Activated CD4-positive, alpha-beta T cell treated with anti-CD3 and anti-CD28 coated beads for 48 hours (primary cell): ENCODE measurements around the gene CPA2.

Experiments
- DNase-seq: peaks from one replicate; pipeline ENCODE4 v3.0.0-alpha.2; 2020

Gene CPA2

DNA sequence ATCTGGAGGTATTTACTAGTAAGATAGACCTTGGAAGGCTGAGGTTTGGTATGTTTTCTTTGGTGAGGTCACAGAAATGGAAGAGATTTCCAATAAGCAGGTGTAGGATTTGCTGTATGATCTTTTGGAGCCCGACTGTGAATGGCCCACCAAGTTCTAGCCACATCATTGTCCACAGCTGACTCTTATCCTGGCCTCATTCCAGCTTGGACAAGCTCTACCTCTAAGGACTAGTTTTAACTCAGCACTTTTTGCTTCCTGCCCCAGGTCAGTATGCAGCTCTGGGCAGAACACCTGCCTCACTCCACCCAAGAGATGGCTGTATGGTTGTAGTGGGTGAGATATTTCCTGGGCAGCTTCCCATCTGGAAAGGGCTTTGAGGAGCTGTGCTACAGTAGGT is 20.2 kb downstream of the CPA2 start:
- DNase-seq, result no peak

- DNase-seq, result no peak
These were observed 21.5 kb downstream of the CPA2 start for GRCh38 chr7:130288168-130288567.

DNA sequence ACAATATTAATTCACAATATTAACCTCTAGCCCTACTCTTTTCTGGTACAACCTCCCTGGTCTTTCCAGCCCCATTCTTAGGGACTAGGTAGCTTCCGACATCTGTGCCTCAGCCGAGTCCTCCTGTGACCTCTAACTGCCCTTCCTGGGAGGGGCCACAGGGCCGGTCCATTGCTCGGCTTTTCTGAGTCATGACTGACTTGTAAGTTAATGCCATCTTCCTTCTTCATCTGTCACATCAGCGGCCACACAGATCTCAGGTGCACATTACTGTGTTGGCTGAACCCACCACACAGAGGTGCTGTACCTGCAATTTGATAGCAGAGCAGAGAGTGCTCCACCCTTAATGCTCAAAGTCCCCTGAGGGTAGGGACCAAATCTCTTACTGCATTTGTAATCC is 22.2 kb downstream of the CPA2 start:
- DNase-seq, result no peak

- DNase-seq, result no peak
These were observed 22.8 kb downstream of the CPA2 start for GRCh38 chr7:130289478-130289877.

DNA sequence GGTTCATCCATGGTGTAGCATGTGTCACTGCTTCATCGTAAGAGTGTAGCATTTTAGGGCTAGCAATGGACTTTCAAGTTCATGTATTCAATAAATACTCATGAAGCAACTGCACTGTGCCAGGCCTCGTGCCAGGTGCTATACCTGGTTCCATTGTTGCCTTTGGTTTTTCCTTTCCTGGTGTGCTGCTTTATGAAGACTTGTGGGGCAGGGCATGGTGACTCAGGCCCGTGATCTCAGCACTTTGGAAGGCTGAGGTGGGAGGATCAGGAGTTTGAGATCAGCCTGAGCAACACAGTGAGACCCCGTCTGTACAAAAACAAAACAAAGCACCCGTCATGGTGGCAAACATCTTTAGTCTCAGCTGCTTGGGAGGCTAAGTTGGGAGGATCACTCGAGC is 24.1 kb downstream of the CPA2 start:
- DNase-seq, result no peak

DNA sequence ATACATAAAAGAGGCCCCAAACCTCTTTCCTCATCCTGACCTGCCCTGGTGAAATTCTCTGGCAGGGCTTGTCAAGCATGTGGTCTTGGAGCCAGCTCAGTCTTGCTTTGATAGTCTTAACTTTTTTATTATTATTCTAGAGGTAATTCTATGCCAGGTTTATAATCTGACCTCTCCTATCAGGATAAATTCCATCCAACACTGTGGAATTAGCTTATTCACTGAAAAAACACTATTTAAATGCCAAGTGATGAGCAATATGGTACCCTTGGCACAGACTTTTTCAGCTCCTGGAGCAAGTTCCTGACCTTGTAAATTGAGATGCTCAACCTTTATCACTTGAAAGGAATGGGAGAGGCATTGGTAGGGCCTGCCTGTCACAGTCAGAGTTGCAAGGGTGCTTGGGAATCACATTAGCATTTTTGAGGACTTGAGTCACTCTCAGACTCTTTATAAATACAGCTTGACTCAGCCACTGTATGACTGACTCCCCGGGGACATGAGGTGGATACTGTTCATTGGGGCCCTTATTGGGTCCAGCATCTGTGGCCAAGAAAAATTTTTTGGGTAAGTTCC is 26.1 kb downstream of the CPA2 start, which contains the start of gene CPA4:
CPA4 (plus strand) TSS at position 480 of the 576 bp plus-strand sequence; CDS start at position 500, 20 bp downstream.
- DNase-seq, result no peak

- no peak for DNase-seq
These were observed 26.9 kb downstream of the CPA2 start for GRCh38 chr7:130293521-130293920.

- DNase-seq, result no peak
These were observed 27.7 kb downstream of the CPA2 start for GRCh38 chr7:130294314-130294713.

GRCh38 chr7:130296221-130296951 is 29.7 kb downstream of the CPA2 start:
- DNase-seq, result no peak

GRCh38 chr7:130297628-130298543 is 31.2 kb downstream of the CPA2 start:
- DNase-seq, result no peak

- no peak for DNase-seq
These were observed 32.1 kb downstream of the CPA2 start for GRCh38 chr7:130298544-130299326.

- DNase-seq, result no peak
These were observed 33.2 kb downstream of the CPA2 start for GRCh38 chr7:130299866-130300265.

DNA sequence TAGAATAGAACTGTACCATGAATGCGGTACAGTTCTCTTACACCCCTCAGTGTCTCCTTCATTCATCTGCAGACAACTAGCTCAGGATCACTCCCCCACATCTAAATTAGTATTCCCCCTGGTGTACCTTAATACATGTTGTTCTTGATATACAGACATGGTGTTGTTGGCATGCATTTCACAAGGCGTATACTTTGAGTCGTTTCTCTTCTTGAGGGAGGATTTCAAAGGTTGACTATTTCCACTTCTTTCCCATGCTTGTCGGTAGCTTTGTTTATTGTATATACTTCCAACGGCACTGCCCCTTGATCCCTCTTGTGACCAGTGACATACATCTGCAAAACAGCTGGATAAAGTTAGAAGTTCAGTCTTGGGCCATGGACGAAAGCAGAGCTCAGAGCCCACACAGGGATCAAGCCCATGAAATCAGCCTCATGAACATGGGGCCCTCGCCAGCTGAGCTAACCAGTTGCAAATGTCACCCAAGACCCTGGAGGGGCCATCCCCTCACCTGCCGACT is 34.9 kb downstream of the CPA2 start:
- no peak for DNase-seq

- DNase-seq, result no peak
These were observed 36.0 kb downstream of the CPA2 start for GRCh38 chr7:130302649-130303048.

- DNase-seq, result no peak
These were observed 36.5 kb downstream of the CPA2 start for GRCh38 chr7:130303127-130303526.

DNA sequence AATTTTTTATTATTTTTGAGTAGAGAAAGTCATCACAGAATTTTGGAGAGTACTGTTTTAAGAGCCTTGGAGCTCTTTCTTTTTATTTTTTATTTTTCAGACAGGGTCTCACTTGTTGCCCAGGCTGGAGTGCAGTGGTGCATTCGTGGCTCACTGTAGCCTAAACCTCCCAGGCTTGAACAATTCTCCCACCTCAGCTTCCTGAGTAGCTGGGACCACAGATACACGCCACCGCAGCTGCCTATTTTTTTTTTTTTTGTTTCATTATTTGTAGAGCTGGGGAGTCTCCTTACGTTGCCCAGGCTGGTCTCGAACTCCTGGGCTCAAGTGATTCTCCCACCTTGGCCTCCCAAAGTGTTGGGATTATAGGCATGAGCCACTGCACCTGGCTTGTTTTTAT is 36.9 kb downstream of the CPA2 start:
- no peak for DNase-seq

GRCh38 chr7:130303982-130304381 is 37.3 kb downstream of the CPA2 start:
- no peak for DNase-seq

DNA sequence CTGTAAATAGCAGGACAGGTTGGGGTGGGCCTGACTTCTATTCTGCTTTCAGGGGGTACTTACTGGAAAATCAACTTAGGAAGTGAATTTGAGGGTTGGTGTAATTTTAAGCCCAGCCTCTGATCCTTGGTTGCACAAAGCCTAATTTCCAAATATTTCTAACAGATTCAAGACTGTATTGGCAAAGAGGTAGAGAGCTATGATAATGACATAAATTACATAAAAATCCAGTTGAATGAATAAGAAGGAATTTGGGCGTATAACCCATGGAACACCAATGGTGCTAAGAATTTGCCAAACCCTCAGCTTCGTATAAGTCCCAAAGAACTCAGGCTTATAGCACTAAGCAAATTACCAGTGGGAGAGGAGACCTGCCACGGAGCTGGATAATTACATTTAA is 38.2 kb downstream of the CPA2 start:
- no peak for DNase-seq

- no peak for DNase-seq
These were observed 38.9 kb downstream of the CPA2 start for GRCh38 chr7:130305433-130306042.

DNA sequence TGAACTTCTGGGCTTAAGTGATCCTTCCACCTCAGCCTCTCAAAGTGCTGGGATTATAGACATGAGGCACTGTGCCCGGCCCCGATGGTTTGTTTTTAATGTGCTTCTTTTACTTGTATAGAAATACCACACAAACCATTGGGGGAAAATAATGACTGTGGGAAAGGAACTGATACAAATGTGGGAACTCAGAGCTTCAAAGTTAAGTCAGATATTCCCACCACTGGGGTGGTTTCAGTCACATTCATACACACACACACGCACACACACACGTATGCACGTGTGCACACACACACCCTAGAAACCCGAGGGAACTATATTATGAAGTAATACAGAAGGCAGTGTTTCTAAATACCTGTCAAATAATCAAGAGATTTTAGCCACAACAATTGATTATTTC is 43.3 kb downstream of the CPA2 start:
- peak; percentile 14 for DNase-seq

DNA sequence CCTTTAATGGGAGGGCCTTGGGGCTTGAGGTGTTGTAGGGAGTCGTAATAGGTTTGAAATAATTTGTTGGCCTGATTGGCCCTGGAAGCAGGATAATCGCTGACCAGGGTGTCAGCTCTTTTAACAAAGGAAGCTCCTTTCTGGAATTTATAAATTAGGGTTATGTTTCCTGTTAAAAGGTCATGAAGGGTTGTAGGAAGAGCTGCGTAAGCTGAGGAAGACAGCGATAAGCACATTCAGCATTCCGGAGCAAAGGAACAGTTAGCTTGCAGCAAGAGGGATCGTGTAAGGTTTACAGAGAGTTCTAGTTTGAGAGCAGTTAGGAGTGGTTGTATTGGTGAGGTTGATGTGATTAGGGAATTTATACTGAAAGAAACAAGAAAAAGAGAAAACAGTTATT is 47.6 kb downstream of the CPA2 start:
- DNase-seq, result no peak

GRCh38 chr7:130319541-130319940 is 52.9 kb downstream of the CPA2 start:
- no peak for DNase-seq
